WI38 (cell line): ENCODE results near the gene DDX41.

ENCODE experiments used
- H3K4me3 ChIP-seq: 2 replicates; pipeline ENCODE4 v1.5.1; 2011; ENCODE audit warnings: low read depth, mild to moderate bottlenecking, control low read depth, low read length
- TF ChIP-seq, protein P1 (sequence below): IDR thresholded peaks from 2 replicates; pipeline ENCODE4 v1.5.1; 2012; ENCODE audit warnings: low read depth, mild to moderate bottlenecking, control low read depth, low read length

Gene DDX41

DNA sequence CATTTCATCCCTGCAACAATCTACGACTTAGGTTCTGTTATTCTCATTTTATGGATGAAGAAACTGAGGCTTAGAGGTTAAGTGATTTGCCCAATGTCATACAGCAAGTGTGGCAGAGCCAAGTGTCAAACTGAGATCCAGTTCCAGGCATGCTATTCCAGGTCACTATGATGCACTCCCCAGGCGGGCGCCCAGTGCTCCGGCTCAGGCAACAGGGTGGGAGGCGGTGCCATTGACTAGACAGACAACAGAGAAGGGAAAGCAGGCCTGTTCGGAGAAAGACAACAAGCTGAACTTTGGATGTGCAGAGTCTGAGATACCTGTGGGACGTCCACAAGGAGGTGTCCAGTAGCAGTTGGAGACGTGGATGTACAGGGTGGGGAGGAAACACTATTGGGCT is 10.8 kb upstream of the DDX41 start:
- TF ChIP-seq, protein P1, sequence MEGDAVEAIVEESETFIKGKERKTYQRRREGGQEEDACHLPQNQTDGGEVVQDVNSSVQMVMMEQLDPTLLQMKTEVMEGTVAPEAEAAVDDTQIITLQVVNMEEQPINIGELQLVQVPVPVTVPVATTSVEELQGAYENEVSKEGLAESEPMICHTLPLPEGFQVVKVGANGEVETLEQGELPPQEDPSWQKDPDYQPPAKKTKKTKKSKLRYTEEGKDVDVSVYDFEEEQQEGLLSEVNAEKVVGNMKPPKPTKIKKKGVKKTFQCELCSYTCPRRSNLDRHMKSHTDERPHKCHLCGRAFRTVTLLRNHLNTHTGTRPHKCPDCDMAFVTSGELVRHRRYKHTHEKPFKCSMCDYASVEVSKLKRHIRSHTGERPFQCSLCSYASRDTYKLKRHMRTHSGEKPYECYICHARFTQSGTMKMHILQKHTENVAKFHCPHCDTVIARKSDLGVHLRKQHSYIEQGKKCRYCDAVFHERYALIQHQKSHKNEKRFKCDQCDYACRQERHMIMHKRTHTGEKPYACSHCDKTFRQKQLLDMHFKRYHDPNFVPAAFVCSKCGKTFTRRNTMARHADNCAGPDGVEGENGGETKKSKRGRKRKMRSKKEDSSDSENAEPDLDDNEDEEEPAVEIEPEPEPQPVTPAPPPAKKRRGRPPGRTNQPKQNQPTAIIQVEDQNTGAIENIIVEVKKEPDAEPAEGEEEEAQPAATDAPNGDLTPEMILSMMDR = no peak
- H3K4me3 ChIP-seq = no peak overlapping the region

DNA sequence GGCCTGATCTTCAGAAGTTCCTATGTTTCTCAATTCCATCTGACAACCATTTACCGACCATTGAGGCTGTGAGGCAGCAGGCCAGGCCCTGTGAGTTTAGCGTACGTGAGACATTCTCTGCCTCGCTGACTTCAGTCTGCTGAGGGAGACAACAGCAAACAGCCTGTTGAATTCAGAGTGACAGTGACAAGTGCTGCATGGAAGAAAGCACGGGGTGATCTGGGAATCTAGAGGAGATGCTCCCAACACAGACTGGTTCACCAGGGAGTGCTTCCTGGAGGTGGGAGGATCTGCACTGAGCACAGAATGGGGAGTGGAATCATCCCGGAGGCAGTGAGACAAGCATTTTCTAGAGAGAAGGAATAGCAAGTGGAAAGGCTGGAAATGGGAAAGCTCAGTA is 10.0 kb upstream of the DDX41 start:
- H3K4me3 ChIP-seq = no peak overlapping the region
- TF ChIP-seq, protein P1 = no peak

DNA sequence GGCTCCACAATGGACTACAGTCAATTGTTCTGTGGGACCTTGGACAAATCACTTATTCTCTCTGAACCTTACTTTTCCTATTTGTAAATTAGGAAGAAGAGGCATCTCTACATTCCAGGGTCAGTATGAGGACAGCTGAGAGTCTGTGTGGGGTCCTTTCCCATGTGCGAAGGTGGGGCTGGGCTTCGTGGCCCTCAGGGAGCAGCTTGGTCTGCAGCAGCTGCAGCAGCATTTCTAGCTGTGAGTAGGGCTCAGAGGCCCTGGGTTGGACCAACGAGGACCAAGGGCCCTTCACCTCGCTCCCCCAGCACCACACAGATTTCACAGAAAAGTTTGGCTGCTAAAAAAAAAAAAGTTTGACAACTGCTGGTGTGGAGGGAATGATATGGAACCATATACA is 9.4 kb upstream of the DDX41 start:
- TF ChIP-seq, protein P1 = no peak
- H3K4me3 ChIP-seq = no peak overlapping the region

DNA sequence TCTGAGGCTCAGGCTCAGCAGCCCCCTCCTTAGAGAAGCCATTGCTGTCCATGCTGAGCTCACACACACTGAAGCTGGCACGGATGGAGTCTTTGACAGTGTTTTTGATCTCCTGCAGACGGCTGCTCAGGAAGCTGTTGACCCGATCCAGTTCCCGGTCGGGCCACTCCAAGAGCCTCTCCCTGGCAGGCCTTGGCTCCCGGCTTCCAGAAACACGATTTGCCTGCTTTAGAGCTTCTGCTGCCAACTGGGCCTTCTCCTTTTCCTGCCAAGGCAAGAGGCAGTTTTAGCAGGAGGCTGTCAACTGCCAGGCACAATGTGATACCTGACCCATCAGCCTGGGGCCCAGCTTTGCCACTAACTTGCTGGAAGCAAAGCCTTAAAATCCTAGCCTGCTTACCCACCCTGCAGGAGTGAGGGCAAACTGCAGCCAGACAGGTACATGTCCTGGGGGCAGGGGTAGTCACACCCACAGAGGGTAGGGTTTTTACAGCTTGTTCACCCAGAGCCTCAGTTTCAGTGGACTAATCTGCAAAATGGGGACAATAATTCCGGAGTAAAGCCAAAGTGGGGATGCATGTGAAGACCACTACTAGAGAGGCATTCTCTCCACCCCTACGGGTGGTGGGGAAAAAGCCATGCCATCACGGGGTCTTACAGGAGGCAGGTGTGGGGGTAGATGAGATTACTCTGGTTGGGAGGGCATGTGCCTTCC is 8.3 kb upstream of the DDX41 start:
- no peak overlapping the region for H3K4me3 ChIP-seq
- TF ChIP-seq, protein P1 = no peak

DNA sequence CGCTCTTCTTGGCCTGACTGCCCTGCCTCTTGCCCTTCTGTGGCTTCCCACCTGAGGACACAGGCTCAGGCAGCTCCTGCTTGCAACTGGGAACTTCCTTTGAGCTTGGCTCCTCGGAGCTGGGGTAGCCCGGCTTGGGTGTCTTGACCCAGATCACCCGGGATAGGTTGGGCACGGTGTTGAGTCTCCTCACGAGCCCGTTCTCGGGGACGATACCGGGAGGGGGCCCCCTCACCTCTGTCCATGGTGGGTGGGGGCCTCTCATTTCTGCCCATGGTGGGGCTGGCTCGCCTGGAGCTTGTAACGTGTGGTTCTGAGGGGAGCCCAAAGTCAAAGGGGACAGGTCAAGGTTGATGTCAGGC is 7.8 kb upstream of the DDX41 start:
- TF ChIP-seq, protein P1 = no peak
- H3K4me3 ChIP-seq = no peak overlapping the region

DNA sequence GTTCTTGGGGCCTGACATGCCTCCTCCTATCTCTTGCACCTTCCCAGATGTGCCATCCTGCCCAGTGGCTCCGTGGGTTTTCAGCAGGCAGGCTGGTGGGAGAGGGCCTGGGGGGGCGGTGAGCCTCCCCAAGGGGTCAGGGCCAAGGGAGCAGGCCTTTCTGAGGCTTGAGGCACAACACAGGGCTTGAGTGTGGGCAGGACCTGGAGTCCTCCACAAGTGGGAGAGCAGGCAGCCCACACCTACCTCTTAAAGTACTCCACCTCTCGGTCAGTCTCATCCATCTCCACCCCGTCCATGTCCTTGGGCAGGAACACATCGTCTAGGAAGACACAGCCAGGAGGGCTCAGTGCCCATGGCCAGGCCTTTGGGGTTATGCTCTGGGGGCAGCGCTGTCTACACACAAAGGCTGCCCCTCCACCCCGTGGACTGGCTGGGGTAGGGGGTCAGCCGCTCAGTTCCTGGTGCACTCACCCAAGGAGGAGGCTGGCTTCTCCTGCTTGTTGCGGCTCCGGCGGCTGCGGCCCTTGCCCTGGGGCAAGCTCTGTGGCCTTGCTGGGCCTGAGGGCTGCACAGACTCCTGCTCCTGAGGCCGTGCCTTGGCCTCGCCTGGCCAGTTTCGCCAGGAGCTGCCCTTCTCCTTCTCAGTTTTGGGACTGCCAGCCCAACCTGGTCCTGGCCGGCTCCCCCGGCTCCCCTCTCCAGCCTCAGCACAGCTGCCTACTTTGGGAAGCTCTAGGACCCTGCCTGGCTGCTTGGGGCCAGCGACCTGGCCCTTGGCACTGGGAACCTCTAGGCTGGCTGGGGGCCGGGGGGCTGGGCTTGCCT is 7.2 kb upstream of the DDX41 start:
- H3K4me3 ChIP-seq = no peak overlapping the region
- TF ChIP-seq, protein P1 = no peak

DNA sequence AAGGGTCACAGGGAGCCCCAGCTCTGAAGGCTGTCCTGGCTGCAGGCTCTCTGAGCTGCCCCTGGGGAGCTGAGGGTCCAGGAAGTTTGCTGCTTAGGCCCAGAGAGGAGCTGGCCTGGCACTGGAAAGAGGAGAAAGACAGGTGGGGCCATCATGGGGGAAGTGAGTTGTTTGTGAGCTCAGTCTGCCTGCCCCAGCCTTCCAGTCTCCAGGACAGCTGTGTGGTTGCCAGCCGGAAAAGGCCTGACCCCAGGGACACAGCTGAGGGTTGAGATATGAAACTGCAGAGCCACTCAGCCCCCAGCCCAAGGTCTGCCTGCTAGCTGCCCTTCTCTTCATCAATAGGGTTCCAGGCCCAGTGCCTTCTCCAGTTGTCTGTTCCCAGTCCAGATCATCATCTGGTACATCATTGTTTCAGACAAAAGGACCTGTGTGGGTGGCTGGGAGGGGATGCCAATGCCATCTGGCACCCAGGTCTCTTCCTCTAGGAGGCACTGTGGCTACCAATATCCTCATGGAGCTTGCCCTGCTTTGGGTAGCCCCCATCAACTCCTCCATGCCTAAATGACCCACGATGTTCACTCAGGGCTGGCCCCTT is 4.3 kb upstream of the DDX41 start:
- TF ChIP-seq, protein P1 = no peak
- H3K4me3 ChIP-seq = no peak overlapping the region
